GM19240 (cell line): ENCODE data around the gene BCR.

ENCODE experiments used
- DNase-seq: peaks from one replicate; pipeline ENCODE4 v3.0.0; 2011; ENCODE audit warnings: low spot score; ENCODE audit not compliant: insufficient read length

BCR gene

DNA sequence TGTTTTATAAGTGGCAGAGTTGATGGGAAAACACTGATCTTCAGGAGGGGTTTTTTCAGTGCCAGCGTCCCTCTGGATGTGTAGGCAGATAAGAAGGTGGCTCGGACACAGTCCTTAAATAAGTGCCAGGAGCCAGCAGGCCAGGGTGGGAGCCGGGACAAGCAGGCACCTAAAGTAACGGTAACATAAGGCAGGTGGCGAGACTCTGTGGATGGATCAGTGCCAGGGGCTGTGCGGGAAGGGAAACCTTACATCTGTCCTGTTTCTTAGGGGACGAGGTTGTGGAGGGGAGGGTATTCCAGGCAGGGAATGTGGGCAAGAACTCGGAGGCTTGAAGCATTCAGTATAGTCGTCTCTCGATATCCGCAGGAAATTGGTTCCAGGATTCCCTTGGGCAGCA is 15.9 kb downstream of the BCR start:
- DNase-seq: no peak

DNA sequence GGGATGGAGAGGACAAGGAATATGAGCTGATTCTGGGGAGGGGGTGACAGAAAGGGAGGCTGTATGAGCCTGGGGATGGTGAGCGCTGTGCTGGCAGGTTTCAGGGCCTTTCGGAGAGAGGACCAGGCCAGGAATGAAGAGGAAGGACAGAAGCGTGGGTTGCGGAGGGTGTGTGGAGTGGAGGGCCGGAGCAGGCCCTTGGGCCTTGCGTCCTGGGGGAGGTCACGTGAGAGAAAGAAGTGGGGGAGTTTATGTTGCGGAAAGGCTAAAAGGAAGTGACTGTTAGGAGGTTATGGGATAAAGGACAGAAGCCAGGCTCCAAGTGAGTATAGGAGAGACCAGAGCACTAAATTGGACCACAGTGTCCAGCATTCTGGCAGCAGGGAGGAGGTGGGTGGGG is 17.5 kb downstream of the BCR start:
- no peak for DNase-seq

DNA sequence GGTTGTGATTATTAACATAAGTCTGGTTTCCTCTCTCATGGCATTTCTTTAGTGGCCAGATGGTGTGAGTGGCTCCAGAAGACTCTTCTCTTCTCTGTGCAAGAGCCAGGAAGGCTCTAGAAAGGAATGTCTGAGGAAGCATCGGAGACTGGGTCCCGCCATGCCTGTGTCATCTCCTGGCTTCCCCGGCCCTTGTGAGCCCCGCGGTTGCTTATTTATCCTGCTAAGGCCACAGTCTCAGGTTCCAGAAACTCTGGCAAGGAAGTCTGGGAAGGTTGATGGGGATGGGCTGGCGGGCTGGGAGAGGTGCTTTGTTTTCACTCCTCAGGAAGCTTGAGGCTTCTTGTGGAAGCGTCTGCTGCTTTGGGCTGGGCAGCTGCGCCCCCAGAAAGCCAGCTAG is 18.9 kb downstream of the BCR start:
- no peak for DNase-seq

DNA sequence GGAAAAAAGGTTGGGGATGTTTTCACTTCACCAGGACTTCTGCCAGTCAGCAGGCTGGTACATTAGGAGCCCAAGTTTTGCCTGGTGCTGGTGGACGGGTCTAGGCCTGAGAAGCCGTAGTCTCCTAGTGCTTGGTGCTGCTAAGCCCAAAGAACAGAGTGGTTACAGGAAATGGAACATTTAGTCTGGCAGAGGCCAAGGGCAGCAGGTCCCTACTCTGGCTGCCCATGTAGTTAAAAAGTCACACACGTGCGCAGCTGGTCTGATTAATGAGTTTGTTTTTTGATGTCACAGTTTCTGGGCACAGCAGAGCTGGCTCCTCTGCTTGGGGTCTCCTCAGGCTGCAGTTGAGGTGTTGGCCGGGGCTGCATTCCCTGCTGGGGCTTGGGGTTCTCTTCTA is 20.6 kb downstream of the BCR start:
- no peak for DNase-seq

DNA sequence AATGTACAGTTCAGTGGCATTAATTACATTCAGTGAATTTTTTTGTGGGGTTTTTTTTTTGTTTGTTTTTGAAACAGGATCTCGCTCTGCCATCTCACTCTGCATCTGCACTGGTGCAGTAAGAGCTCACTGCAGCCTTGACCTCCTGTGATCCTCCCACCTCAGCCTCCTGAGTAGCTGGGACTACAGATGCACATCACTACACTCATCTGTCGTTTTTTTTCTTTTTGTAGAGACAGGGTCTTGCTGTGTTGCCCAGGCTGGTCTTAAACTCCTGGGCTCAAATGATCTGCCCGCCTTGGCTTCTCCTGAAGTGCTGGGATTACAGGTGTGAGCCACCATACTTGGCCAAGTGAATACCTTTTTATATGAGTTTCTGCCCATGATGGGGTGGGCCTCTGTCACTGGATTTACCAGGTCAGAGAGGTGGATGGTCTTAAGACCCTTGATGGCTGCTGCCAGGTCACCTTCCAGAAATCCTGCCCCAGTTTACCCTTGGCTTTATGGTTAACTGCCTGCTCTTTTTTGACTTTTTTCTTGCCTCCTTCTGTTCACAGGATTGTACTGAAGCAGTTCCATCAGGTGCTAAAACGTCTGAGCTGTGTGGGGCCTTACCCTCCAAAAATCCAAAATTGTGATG is 22.6 kb downstream of the BCR start:
- DNase-seq: no peak

DNA sequence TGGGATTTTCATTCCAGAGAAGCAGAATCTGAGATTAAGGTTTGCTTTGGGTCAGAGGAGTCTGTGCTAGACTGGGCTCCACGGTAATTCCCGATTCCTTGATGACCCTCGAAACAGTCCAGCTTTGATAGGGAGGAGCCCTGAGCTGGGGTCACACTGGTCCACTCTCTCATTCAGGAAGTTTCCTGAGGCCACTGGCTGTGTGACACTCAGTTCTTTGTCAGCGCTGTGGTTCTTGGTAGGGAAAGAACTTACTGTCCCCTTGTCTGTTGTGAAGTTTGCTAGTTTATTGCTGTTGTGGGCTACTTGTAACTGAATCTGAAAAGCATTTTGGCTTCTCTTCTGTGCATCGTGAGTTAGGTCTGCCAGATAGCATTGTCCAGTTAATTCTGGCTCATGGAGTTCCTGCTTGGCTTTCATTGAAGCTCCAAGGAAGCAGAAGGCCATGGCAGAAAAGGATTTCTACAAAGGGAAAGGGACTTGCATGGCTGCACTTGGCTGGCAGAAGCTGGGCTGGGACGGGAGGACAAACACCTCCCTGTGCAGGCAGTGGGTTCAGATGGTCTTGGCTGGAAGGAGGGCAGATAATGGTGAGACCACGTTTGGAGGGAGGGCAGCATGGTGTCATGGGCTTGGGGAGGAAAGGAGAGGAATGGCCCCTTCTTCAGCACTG is 23.3 kb downstream of the BCR start:
- DNase-seq: no peak

DNA sequence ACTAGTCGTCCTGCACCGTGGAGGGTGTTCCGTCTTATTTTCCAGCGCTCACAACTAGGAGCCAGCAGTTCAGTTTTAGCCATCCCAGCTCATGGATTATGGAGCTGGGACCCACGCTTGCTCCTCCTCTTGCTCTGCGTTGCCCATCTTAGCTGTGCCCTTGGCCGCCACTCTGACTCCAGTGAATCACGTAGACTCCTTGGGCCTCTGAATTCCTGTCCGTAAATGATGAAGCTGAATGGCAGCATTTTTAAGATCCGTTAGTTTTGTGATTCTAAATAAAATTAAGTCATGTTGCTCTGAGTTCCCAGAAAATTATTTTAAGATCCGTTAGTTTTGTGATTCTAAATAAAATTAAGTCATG is 23.8 kb downstream of the BCR start:
- DNase-seq: no peak

DNA sequence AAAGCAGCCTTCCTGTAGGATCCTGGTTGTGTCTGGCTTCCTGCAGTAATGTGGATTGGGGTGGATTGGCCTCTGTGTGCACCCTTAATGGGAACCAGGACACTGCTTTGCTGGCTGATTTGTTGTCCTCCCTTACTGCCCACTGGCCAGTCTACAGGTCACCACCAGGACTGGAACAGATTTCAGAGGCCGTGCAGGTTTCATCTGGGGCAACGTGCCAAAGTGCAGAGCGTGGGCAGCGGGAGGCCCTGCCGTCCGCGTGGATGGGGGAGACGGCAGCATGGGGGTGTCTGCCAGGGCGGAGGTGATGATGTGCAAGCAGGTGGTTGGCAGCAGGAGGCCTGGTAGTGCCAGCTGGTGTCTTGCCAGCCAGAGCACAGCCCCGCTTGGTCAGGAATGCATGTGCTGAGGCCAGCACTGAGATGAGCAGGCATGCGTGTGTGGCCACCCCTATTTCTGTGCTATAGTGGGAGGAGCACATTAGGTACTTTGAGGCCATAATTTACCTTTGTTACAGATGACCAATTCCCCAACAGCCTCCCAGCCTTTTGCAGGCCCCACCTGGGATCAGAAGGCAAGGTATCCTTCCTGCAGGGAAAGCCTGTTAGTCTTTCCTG is 24.3 kb downstream of the BCR start:
- DNase-seq: no peak

DNA sequence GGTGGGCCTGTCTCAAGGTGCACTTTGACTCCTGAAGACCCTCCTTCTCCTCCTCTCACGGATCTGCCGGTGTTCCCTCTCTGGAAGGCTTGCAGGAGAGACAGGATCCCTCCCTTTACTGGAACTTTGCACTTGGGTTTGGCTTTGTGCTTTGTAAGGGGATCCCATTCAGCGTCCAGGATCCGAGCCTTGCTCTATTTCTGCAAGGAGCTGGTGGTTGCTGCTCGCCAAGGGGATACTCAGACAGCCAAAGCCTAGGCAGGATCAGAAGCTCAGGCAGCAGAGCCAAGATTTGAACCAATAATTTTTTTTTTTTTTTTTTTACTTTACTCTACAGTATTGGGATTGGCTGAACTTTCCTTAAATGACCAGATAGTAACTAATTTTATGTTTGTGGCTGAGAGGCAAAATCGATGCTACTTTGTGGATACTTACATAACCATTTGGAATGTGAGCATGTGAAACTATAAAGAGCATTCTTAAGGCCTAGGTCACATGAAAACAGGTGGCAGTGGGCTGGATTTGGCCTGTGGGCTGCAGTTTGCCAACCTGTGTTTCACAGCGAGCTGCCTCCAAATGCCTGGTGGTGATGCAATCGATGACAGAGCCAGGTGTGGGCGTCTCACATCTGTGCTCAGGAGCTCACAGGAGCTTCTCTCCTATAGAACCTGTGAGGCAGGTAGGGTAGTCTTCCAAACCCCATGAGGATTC is 25.2 kb downstream of the BCR start:
- no peak for DNase-seq

DNA sequence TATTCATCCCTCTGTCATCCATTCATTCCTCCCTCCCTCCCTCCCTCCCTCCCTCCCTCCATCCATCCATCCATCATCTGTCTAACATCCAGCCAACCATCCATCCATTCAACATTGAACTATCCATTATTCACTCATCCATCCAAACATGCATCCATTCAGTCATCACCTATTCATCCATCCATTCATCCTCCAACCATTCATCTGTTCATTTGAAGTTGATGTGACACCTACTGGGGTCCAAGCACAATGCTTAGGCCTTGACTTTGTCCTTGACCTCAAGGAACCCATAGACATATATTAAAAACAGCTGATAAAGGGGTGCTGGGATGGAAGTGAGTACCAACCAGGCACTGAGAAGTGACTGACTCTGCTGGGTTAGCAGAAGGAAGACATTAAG is 26.6 kb downstream of the BCR start:
- no peak for DNase-seq

DNA sequence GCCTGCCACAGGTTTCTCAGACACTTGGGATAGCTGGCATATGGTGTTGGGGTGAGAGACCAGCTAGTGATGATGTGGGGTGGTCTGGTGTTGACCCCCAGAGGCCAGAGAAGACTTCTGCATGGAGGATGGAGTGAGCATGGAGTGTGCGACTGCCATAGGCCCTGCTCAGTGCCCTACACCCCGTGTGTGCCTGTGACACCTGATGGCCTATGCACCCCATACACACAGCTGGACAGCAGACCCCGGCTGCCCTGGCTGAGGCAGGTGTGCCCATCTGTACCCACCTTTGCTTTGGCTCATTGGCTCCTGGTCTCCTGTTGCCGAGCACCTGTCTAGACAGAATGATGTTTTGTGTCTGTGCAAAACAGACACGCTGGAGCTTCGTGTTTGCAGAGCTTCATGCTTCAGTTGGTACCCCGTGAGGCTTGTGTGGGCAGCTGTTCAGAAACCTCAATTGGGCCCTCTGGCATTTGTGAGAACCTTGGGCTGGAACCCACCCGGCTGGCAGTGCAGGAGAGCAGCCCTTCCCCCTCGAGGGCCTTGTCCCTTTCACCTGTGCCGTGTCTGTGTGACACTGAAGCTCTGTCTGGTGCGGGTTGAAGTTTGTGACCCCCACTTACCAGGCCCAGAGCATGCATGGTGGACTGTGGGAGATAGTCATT is 27.6 kb downstream of the BCR start:
- no peak for DNase-seq

DNA sequence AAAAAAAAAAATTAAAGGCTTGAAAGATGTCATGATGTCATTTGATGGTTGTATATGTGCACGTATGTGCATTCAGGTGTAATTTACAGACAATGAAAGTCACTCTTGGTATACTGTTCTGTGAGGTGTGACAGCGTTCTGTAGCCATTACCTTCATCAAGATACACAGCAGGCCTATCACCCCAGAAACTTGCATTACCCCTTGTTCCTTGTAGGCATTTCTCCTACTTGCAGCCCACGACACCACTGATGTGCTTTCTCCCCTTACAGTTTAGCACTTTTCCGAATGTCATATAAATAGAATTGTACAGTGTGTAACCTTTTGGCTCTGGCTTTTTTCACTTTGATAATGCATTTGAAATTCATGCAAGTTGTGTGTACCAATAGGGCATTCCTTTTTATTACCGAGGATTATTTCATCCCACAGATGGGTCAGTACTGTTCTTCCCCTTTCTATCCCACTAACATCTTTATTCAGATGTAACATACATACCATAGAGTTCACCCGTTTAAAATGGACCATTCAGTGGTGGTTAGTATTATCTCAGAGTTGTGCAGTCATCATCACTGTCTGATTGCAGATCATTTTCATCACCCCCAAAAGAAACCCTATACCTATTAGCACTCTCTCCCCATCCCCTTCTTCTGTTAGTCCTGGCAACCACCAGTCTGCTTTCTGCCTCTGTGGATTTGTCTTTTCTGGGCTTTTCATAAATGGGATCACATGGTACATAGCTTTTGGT is 30.3 kb downstream of the BCR start:
- no peak for DNase-seq

DNA sequence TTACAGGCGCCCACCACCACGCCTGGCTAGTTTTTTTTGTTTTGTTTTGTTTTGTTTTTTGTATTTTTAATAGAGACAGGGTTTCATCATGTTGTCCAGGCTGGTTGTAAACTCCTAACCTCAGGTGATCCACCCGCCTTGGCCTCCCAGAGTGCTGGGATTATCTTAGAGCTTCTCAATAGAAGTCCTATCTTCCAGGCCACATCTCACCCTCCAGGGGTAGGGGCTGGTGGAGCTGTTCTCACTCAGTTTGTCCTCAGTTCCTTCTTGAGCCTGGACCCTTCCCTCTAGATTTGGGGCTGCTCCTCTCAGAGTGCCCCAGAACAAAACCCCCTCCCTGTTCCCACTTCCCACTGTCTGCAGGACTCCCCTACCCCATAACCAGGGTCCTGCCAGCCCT is 31.3 kb downstream of the BCR start:
- no peak for DNase-seq

DNA sequence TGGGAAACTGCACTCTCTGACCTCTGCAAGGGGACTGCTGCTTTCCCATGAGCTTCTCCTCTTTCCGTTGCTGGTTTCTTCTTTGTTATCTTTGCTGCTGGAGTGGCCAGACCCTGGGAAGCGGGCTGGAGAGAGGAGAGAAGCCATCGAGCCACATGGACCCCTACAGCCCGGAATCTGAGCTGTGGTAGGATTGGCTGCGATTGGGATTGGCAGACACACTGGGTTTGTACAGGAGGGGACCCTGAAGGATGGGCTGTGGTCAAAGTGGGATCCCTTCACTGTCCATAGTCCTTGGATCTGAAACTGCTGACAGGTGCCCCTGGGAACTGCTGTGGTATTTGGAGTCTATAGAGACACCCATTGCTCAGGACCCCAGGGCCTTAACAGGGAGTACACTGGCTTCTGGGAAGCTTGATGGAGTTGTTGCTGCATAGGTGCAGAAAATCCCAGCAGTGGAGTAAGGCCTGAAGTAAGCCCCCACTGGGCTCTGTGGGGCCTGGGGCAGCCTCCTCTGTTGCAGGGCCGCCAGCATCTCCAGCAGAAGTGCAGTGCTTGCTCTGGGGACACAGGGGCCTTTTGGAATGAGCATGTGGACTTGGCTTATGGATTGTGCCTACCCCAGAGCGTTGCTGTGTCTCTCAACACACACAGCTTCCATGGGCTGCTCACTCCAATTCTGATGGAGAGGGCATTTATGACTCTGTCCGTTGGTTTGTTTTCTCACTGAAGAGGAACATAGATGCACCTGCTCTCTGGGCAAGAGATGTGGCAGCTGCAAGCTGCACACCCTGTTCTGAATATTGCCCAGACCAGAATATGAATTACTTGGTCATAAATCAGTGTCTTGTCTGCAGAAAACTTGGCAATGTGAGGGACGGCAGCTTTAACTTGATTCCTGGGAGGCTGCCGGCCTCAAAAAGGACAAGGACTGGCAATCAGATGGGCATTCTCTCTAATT is 32.0 kb downstream of the BCR start:
- no peak for DNase-seq

DNA sequence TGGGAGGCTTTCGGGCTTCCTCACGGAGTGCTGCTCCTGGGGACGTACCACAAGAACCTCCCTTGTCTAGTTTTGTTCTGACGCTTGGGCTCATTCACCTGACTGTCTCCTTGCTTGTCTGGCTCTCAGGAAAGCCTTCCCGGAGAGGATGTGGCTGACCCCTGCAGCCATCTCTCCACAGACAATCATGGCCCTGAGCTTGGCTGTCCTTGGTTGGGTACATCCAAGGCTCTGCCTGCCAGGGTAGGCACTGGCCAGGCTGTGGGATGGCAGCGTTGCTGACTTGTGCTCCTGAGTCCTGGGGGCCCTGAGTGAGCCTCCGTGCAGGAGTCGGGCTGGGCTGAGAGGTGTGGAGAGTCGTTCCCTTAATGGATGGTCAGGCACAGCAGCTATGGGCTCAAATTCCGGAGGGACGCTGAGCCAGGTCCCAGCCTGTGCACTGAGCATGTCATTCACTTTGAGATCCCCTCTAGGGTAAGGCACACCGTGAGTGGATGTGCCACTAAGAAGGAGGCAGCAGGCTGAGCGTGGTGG is 32.8 kb downstream of the BCR start:
- DNase-seq: no peak

DNA sequence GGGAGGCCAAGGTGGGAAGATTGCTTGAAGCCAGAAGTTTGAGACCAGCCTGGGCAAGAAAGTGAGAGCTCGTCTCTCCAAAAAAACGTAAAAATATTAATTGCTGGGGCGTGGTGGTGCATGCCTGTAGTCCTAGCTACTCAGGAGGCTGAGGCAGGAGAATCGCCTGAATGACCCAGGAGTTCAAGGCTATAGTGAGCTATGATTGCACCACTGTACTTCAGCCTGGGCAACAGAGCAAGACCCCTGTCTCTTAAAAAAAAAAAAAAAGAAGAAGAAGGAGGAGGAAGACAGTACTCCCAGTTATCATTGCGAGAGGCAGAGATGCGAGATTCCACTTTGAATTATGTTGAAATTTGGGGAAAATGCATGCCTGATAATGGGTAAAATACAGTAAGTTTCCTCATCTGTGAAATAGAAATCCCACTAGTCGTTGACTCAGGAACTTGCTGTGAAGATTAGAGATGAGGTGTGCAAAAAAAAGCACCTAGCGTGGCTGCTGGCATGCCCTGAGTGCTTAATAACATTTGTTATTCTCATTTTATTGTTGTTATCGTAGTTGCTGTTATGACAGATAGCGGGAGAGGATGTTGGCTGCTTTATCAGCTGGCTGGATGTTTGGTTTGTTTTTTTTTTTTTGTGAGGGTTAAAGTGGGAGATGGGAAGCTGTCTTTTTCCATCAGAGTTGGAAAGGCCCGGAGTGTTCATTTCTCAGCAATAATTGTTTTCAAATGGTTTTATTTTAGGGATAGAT is 33.4 kb downstream of the BCR start:
- DNase-seq: no peak

DNA sequence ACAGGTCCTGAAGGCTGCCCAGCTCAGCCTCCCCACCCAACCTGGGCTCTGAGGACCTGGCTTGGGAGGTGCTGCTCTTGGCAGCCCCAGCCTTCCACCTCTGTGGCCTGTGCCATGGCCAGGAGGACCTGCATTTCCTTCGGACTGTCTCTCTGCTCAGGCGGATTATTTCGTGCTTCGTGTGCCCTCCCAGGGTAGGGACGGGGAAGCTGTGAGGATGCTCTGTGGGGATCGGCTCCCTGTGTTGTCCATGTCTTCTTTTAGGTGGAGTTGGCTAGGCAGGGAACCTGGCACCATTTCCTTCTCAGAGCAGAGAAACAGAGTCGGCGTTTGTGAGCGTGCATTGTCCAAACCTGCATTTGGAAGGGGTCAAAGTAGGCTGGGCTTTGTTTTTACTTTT is 34.1 kb downstream of the BCR start:
- DNase-seq: no peak

DNA sequence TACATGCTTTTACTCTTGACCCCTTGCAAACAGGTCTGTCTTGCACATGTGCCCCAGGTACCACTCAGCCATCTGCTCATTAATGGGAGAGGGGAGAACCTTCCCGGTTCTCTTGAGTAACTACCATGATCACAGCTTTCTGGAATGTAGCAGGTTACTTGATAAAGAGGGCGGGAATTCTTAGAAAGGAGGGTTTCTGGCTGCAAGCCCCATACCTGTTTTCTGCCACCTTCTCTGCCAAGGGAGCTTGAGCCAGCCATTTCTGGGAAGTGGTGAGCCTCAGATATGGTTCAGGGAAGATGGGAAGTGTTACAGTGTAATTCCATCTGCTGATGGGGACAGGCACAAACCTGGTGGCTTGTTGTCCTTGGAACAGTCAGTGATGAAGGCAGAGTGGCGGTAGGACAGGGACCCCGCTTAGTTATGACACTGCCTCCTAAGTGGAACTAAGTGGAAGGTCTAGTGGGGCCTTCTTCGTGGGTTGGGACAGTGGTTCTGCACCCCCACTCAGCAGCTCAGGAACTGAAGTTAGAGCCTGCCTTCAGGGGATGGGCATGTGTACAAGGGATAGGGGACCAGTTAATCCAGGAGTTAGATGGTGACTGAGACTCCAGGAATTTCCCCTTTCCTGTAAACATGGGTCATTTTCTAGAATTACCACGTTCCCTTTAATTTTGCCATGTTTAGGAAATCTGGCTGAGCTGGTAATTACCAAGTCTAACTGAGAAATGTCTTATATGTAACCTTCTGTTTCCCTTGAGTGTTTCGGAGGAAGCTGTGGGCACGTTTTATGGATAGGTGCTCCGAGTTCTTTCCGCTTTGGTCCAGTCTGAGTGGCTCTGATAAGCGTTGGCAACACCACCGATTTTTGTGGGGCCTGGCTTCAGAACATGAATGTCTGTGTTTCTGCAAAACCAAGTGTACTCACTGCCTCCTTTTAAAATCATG is 35.3 kb downstream of the BCR start:
- no peak for DNase-seq
